Ammon's horn (tissue), 1 donor: Measurements from ENCODE around the gene PCNX2.
"Not testable (repeated sequence)": the region's sequence is repeated elsewhere in the genome, so short reads cannot be mapped to it uniquely, and the experiment has no call there.

ENCODE experiments used
- DNase-seq: peaks from one replicate; pipeline ENCODE4 v3.0.0-alpha.2; 2016; ENCODE audit warnings: low spot score

PCNX2 gene

DNA sequence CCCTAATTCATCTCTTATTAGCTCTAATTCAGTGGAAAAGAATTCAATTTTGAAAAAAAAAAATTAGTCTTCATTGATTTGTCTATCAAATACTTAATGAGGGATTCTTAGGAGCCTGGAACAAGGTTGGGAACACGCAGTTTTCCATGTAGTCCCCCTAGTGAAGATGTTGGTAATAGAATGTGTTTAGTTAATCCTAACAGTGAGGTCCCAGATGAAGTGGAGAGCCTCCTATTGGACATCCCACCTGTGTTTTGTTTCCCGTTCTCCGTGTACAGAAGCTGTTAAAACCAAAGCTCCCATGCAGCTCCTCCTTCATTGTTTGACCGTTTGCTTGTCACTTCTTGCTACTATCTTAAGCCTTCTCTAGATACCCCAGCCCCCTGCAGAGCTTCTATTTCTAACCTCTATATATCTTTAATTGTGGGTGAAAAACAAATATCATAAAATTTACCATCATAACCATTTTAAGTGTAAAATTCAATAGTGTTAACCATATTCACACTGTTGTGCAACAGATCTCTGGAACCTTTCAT is 67.5 kb downstream of the PCNX2 start:
- DNase-seq = no peak

DNA sequence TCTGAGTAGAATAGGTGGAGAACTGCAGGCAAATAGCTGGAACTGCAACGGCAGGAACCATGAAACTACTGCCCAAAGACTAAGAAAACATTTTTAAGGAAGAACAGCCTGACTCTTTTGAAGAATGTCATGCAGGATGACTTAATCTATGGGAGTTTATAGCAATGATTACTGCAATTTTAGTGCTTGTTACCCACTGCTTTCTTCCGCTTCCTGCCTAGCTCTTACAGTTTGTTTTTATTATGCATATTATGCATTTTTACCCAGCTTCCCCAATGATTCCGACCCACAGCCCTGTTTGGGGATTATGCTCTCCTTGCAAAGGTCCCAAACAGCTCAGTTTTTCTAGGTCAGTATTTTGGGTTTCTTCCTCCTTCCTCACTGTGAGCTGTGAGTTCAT is 71.2 kb downstream of the PCNX2 start:
- DNase-seq = no peak

DNA sequence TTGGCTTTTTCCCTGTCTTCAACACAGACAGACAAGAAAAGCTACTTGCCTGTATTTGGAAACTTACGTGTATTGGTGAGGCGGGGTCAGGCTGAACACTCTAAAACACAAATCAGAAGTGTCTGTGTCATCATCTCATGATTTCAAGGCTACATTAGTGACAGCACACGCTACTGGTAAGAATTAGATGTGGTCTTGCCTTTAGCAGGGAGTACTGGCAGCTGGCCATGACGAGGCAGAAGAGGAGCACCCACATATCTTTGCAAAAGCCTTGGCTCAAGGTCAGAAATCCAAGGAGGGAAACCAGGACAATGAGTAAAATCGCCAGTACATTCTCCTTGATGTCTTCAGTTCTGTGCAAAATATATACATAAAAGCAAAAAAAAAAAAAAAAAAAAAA is 77.7 kb downstream of the PCNX2 start:
- DNase-seq = peak; percentile 3

DNA sequence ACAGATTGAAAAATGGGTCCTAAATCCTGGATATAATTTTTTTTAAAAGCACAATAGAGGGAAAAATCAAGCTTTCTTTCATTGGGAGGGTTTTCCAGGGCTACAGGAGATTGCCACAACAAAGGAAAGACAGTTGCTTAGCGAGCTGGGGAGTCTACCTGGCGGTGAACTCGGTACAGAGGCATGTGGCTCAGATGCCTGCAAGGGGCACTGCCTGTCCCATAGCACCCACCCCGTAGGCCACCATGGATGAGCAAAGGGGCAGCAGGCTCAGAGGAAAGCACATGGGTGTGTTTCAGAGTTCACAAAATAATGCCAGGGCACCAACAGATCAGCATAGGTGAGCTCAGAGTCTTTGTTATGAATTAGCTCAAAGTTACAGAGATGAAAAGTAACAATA is 79.5 kb downstream of the PCNX2 start:
- no peak for DNase-seq

DNA sequence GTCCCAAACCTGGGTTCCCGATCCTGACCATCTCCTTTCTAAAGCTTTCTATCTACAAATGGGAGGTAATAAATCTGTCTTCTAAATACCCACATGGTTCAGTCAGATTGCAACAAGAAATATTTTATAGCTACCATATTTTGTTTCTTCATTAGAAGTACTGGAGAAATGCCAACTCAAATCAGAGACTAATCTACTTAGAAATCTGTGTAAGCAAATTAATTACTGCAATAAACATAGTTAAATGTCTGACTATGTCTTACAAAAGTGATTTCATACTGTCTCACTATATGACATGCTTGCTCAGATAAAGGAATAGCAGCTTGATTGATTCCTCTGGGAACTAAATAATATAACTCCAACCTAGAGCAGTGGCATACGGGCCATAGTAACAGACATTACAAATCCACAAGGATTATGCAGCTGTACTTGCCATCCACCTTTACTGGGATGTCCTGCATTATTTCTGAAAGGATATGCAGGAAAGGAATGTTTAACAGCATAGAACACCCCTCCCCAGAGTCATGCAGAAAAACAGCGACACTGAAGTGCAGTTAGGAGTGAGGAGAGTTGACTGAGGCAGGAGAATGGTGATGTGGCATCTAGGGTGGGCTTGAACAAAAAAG is 80.3 kb downstream of the PCNX2 start:
- DNase-seq = no peak

DNA sequence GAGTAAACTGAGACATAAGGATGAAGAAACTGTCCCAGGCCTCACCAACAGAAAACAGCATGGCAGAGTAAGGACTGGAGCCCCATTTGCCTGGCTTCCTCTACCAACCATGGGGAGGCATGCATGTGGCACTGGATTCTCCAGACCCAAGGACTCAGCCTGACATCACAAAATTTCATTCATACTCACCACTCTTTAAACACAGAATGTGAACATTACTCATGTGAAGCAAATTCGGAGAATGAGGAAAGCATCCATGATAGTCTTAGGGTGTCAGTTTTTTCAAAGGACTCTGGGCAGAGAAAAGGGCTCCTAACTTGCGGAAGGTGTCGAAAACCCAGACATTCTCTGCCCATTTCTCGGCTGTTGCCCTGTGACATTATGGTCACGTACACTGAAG is 83.9 kb downstream of the PCNX2 start:
- DNase-seq = no peak

DNA sequence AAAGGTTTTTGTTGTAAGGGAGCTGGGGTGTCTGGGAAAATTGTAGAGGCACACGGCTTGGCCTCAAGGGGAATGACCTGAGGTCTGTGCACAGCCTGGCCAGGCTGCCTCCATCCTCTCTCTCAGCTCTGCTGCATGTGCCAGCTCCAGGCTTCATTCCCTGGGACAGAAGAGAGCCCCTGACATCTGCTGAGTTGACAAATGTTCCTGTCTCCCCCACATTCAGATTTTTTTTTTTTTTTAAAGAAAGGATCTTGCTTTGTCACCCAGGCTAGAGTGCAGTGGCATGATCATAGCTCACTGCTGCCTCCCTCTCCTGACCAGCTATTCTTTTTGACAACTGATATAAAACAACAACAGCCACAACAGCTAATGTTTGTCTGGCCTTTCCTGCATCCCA is 84.4 kb downstream of the PCNX2 start:
- no peak for DNase-seq

DNA sequence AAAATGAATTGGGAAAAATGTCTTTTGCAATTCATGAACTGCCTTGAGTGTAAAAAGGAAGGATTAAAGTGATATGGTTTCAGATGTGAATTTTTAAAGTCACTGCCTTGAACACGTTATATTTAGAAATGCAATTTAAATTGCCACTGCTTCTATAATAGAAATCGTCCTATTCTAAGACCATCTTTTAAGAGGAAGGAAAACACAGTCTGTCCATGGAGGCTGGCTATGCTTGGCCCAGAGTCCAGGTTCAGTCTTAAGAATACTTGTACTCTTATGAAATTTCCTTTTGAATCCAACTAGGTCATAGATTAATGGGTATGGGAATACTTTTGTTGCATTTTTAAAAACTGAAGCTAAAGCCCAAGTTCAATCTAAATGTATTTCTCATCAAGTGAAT is 86.0 kb downstream of the PCNX2 start:
- DNase-seq = no peak

DNA sequence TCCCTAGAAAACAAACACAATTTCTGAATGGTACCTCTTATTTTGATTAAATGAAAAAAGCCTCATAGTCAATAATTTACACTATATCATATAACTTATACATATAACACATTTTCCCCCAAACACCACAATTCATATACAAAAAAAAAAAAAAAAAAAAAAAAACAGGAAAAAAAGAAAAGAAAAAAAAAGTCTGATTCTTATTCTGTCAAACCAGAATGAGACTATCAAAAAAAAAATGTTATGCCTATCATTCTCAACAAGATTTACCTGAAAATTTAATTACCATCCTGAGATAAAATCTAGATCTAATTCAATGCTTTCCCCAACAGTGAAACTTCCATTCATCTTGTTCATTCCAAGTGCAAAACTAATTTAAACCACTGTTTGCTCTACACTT is 86.8 kb downstream of the PCNX2 start:
- no peak for DNase-seq

DNA sequence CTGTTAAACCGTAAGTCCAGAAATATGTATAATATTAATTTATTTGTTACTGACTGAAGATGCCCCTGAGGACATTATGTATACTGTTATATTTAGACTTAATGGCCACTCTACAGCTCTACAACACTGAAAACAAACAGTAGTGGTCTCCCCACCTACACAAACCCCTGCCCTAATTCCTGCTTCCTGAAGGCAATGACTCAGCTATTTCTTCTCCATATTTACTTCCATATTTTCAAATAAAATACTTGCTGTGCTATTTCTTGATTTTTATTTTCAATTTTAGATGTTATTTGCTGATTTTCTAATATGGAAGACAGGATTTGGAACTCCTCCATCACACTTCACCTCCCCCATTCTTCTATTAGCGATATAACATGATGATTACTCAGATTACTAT is 97.6 kb downstream of the PCNX2 start:
- no peak for DNase-seq

DNA sequence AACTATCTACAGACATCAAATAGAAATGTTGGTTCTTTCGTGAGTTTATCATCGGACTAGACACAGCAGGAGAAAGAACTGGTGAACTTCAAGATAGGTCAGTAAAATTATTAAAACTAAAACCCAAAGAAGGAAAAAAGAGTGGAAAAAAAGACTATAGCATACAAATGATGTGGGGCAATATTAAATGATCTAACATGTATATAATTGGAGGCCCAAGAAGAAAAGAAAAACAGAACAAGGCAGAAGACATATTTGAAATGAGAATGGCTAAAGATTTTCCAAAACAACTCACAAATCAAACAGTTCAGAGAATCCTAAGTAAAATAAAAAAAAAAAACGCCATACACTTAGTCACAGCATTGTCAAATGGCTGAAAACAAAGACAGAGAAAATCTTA is 101.8 kb downstream of the PCNX2 start:
- DNase-seq = no peak

DNA sequence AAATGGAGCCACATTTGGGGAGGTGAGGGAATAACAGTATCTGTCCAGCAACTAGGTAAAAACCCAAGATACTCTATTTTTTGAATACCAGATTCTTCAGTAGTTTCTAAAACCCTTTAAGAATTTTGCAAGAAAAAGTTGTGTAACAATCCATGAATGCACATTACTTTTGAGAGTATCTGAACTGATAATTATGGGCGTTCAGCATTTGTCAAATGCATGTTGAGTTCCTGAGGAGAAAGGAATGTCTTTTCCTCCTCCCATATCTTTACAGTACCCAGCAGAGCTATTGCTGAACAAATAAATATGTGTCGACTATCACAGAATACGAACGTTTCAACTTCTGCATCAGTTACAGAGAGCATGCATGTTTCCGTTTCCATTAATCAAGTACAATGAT is 104.5 kb downstream of the PCNX2 start:
- no peak for DNase-seq

DNA sequence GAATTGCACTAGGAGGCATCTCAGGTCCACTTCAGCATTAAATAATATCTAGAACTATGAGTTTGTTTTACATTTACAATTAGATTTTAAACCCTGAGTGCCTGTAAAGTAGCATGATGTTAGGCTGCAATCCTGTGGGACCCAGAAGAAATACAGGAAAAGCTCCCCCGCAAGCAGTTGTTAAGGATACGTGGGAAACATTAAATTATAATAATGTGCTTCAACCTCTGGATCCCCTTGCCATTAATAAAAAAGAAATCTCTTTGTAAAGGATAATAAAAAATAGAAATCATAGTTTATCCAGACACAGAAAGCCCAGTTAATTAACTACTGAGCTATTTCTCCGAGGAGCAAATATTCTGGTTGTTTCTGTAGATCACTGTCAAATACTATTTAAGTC is 106.0 kb downstream of the PCNX2 start:
- DNase-seq = no peak

DNA sequence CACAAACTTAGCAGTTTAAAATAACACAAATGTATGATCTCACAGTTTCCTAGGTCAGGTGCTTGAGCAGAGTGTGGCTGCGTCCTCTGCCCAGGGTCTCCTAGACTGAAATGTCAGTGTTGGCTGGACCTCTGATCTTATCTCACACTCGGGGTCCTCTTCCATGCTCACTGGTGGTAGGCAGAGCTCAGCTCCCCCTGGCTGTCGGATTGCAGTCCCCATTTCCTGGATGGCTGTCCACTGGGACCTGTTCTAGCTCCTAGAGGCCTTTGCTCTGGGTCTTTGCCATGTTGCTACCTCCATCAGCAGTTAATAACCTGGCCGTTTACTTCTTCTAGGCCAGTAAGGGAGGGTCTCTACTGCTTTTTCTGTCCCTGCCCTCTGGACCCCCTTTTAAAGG is 107.5 kb downstream of the PCNX2 start:
- no peak for DNase-seq

DNA sequence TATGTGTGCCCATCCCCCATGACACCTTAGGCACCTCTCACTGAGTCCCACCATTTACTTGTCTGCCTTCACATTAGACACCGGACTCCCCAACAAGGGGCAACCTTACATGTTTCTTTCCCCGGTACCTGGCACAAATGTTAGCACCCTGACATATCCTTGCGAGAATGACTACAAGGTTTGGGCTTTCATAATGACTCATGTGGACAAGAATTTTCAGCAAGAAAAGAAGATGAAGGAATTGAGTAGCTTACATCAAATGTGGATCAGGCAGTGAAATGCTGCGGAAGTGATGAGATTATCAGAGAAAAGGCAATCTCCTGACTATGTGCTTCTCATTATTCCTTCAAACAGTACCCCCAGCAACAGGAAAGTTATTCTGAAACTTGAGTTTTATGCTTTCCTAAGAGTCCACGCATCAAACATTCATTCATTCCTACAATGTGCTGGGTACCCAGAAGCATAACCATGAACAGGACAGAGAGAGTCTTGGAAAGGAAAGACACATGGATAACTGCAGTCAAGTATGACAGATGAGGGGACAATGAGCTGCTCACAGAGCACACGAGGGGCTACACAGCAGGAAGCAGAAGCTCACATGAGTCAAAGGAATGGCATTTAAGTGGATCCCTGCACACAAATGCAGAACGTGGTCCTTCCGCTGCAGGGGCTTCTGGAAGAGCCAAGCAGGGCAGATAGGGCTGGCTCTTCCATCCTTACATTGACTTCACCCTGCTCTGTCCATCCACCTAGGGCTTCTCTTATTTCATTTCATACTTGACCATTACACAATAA is 112.1 kb downstream of the PCNX2 start:
- DNase-seq = no peak

DNA sequence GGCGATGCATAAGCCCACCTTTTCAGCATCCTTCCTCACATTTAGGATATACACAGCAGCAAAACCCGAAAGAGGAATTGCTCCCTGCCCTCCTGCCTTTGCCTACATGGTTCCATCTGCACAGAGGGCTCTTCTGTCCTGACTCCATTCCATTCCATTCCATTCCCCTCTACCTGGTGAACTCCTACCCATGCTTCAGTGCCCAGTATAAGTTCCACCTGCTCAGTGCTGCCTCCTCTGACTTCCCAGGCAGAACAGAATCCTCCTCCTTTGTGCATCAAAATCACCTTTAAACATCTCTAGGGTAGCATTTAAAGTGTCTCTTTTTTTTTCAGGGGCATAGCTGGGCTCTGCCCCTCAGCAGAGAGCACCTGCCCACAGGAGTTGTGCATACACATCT is 112.9 kb downstream of the PCNX2 start:
- DNase-seq = no peak

DNA sequence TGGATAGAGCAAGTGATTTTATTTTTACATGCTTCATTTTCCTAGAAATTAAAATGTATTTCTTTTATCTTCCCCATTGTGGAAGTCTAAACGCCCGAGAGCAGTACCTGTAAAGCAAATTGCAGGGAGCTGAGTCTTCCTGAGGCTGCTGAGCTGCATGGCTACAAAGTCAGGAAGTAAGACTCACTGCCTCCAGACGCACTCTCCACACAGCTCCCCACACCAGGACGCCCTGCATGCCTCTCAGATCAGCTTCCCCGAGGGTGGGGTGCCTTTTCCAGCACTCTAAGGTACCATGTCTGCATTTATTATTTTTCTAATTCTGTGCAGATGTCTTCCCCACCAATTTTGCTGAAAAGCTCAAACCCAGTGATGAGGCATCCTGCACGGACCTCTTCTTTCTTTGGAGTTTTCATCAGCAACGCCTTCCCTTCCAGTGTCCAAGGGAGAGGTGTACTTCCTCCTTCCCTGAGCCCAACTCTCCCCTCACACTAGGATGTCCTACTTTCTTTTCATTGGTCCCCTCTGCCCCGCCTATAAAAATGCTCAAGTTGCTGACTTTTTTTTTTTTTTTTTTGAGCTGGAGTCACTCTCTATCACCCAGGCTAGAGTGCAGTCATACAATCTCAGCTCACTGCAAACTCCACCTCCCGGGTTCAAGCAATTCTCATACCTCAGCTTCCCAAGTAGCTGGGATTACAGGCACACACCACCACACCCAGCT is 114.7 kb downstream of the PCNX2 start:
- no peak for DNase-seq

DNA sequence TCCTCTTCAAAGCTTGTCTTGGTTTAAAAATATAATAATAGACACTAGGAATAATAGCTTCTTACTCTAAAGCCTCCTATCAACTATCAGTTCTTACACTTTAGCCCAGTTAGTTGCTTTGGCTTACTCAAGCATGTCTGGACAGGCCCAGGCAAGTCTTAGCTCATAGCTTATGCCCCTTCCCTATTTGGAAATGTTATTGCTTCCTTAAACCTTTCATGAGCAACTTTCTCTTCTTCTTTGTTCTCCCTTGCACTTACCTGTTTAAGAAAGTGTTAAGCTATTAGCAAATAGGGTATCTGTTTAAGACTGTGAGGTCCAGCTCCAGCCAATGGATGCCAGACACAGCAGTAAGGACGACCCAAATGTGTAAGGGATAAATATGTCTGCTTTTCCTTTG is 115.9 kb downstream of the PCNX2 start:
- not testable (repeated sequence) for DNase-seq

DNA sequence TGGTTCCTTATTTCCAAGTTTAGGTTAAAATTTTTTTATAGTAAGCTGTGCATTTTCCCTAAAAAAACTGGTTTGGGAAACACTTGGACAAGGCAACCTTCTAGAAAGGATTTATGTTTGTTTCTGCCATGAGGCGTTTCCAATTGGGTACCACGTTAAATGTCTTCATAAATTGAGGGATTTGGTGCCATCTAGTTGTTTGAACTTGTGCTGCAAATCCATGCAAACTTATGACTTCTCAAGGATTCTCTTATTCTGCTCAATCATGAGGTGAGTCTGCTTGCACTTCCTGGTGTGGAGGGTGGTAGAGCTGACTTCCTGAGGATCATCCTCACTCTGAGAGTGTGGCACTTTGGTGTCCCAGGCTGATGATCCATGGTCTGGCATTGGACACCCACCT is 123.3 kb downstream of the PCNX2 start:
- DNase-seq = peak; percentile 22

DNA sequence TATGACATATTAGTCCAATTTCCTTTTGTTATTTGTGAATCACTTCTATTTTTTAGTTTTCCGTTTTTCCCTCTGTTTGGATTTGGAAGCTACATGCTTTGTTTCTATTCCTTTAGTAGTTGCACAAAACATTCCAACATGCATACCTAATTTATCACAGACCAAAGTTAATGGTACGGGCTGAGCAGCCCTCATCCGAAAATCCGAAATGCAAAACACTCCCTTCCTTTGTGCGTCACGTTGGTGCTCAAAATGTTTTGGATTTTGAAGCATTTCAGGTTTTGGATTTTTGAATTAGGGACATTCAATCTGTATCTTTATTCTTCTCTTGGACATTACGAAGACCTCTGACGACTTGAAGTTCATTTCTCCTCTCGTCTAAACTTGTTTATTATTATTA is 124.8 kb downstream of the PCNX2 start:
- DNase-seq = no peak

DNA sequence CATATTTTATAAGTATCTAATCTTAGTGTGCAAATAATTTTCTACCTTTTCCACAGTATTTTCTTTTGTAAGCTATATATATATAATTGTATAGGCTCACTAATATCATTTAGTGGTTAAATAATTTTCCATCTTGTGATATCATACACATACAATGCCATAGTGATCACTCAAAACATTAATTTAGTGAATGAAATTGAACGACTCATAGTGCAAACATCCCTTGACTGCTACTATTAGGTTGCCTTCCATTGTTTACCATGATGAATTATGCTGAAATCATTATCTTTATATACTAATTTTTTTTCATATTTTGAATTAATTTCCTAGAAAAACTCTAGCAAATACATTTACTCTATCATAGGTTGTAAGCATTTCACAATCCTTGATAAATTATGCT is 127.1 kb downstream of the PCNX2 start:
- no peak for DNase-seq

DNA sequence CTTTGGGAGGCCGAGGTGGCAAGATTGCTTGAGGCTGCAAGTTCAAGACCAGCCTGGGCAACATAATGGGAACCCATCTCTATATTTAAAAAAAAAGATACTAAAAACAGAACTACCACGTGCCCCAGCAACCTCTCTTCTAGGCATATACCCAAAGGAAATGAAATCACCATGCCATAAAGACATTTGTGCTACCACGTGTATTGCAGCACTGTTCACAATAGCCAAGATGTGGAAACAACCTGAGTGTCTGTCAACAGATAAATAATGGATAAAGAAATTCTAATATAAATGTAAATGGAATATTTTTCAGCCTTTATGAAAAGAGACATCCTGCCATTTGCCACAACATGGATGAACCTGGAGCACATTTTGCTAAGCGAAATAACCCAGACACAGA is 128.6 kb downstream of the PCNX2 start:
- no peak for DNase-seq

DNA sequence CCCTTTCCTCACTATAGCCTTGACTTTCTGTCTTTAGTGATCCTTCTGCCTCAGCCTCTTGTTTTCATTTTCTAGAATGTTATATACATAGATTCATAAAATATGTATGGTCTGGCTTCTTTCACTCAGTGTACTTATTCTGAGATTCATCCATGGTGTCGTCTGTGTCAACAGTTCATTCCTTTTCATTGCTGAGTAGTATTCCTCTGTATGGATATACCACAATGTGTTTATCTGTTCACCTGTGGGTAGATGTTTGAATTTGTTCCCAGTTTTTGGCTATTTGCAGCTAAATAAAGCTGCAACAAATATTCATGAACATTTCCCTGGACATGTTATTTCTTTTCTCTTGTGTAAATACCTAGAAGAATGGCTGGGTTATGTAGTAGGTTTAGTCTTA is 131.8 kb downstream of the PCNX2 start:
- DNase-seq = no peak
